Measurements from ENCODE around the gene RALY. TPM values are rescaled to one million over a fixed set of nuclear protein-coding genes. Genes with fewer than 3 reads are reported as not detected.

RALY gene
- total RNA-seq, 1 experiment from 2014 or later: 275 TPM

GRCh38 chr20:34111702-34112599, 118.2 kb downstream of the RALY start, which contains the start of gene EIF2S2:
TSS of gene EIF2S2 (minus strand) at chr20:34112243. CDS start at chr20:34112110, 133 bp downstream.
- no peaks in the 10 kb centered on the region for H3K9me3 Mint-ChIP-seq (ENCODE audit: low read depth, unreplicated experiment)
- intact Hi-C loops (cut with micrococcal nuclease; ENCODE audit: unreplicated experiment): loop anchor here (1.0 to 10.0 kb wide), 2 partner anchors 17 to 447 kb away; partner anchors contain the start of genes ACTL10 and C20orf144
- TF ChIP-seq CTCF (IDR thresholded peaks at IDR 0.05; ENCODE audit: unreplicated experiment): no peak
- H3K4me1 Mint-ChIP-seq (ENCODE audit: low read depth, unreplicated experiment): peaks cover 49% of the 10 kb centered on the region
- CTCF ChIA-PET: interaction anchor here (0.6 to 2.0 kb wide), 17 partner anchors 11 to 1681 kb away, joined by 3 to 9 read pairs (median 4); partner anchors contain the start of genes PXMP4 and TP53INP2
- BruUV-seq (replicated peaks): no TSS peak
- peak within 1 kb of the TSS; percentile 100 for H3K27ac Mint-ChIP-seq (ENCODE audit: unreplicated experiment)
- peak; percentile 97 for DNase-seq
- no peaks in the 10 kb centered on the region for H3K27me3 Mint-ChIP-seq (ENCODE audit: unreplicated experiment)
- peak within 1 kb of the TSS; percentile 99 for H3K4me3 Mint-ChIP-seq (ENCODE audit: low read depth, unreplicated experiment)
- peaks cover 64% of the 10 kb centered on the region for H3K36me3 Mint-ChIP-seq (ENCODE audit: insufficient read depth, unreplicated experiment)

- intact Hi-C loops (cut with micrococcal nuclease; ENCODE audit: unreplicated experiment): loop anchor here (1.0 to 10.0 kb wide), 2 partner anchors 17 to 448 kb away; partner anchors contain the start of genes ACTL10 and C20orf144
- Mint-ChIP-seq H3K9me3 (ENCODE audit: low read depth, unreplicated experiment) (no peaks in the 10 kb centered on the region), H3K36me3 (ENCODE audit: insufficient read depth, unreplicated experiment) (peaks cover 57% of the 10 kb centered on the region), H3K27me3 (ENCODE audit: unreplicated experiment) (no peaks in the 10 kb centered on the region), H3K27ac (ENCODE audit: unreplicated experiment) (peak overlapping the region; percentile 100), H3K4me1 (ENCODE audit: low read depth, unreplicated experiment) (peaks cover 49% of the 10 kb centered on the region), H3K4me3 (ENCODE audit: low read depth, unreplicated experiment) (peak overlapping the region; percentile 99)
- CTCF ChIA-PET: interaction anchor here (0.6 to 2.0 kb wide), 18 partner anchors 11 to 1682 kb away, joined by 3 to 9 read pairs (median 4); partner anchors contain the start of genes PXMP4 and TP53INP2
- no peak for TF ChIP-seq CTCF (IDR thresholded peaks at IDR 0.05; ENCODE audit: unreplicated experiment)
- TSS peak; percentile 96 for BruUV-seq (replicated peaks)
- peak; percentile 36 for DNase-seq
Observed at GRCh38 chr20:34112600-34113101, 118.9 kb downstream of the RALY start.

GRCh38 chr20:34114809-34115208, 121.1 kb downstream of the RALY start:
- Mint-ChIP-seq H3K4me1 (ENCODE audit: low read depth, unreplicated experiment) (peaks cover 31% of the 10 kb centered on the region), H3K27ac (ENCODE audit: unreplicated experiment) (no peak overlapping the region), H3K4me3 (ENCODE audit: low read depth, unreplicated experiment) (no peak overlapping the region), H3K36me3 (ENCODE audit: insufficient read depth, unreplicated experiment) (peaks cover 35% of the 10 kb centered on the region), H3K27me3 (ENCODE audit: unreplicated experiment) (no peaks in the 10 kb centered on the region), H3K9me3 (ENCODE audit: low read depth, unreplicated experiment) (no peaks in the 10 kb centered on the region)
- intact Hi-C loops (cut with micrococcal nuclease; ENCODE audit: unreplicated experiment): loop anchor here (10.0 kb wide), 1 partner anchor 450 kb away; the partner anchor contains the start of genes ACTL10 and C20orf144
- TF ChIP-seq CTCF (IDR thresholded peaks at IDR 0.05; ENCODE audit: unreplicated experiment): no peak
- BruUV-seq (replicated peaks): no TSS peak
- CTCF ChIA-PET: no interaction called here
- no peak for DNase-seq

- intact Hi-C loops (cut with micrococcal nuclease; ENCODE audit: unreplicated experiment): loop anchor here (10.0 kb wide), 1 partner anchor 450 kb away; the partner anchor contains the start of genes ACTL10 and C20orf144
- TF ChIP-seq CTCF (IDR thresholded peaks at IDR 0.05; ENCODE audit: unreplicated experiment): no peak
- Mint-ChIP-seq H3K27me3 (ENCODE audit: unreplicated experiment) (no peaks in the 10 kb centered on the region), H3K4me3 (ENCODE audit: low read depth, unreplicated experiment) (no peak overlapping the region), H3K9me3 (ENCODE audit: low read depth, unreplicated experiment) (no peaks in the 10 kb centered on the region), H3K27ac (ENCODE audit: unreplicated experiment) (no peak overlapping the region), H3K4me1 (ENCODE audit: low read depth, unreplicated experiment) (peaks cover 28% of the 10 kb centered on the region), H3K36me3 (ENCODE audit: insufficient read depth, unreplicated experiment) (peaks cover 31% of the 10 kb centered on the region)
- CTCF ChIA-PET: no interaction called here
- no peak for DNase-seq
- BruUV-seq (replicated peaks): no TSS peak
Observed at GRCh38 chr20:34115232-34115631, 121.5 kb downstream of the RALY start.

Measured in Calu3 (cell line).